Occipital lobe (tissue), 2 donors: ENCODE measurements around the gene SLC1A4. TPM values are rescaled to one million over a fixed set of nuclear protein-coding genes. Genes with fewer than 3 reads are reported as not detected.
"Not testable (repeated sequence)": the region's sequence is repeated elsewhere in the genome, so short reads cannot be mapped to it uniquely, and the experiment has no call there.

Experiments used
- DNase-seq: peaks from one replicate; lab custom pipeline; 2025; lab: John Stamatoyannopoulos, UW
- total RNA-seq: library from RNA; depleted of rRNA; stranded (reverse); fragments of >200 nt; gene quantifications from one replicate; pipeline ENCODE4 v1.2.3, GENCODE V29; 2014

The SLC1A4 gene
- total RNA-seq, 1 donor from 2014 or later: 57.9 TPM

GRCh38 chr2:64992218-64992617 lies 3.0 kb downstream of the SLC1A4 start:
- no peak for DNase-seq

- DNase-seq: no peak
These were observed 3.8 kb downstream of the SLC1A4 start for GRCh38 chr2:64992990-64993389.

GRCh38 chr2:64995041-64995440 lies 5.8 kb downstream of the SLC1A4 start:
- DNase-seq: no peak

GRCh38 chr2:64996871-64997307 lies 7.7 kb downstream of the SLC1A4 start:
- no peak for DNase-seq

GRCh38 chr2:64998658-64999061 lies 9.5 kb downstream of the SLC1A4 start:
- no peak for DNase-seq

GRCh38 chr2:64999754-65000153 lies 10.6 kb downstream of the SLC1A4 start:
- no peak for DNase-seq

- no peak for DNase-seq
These were observed 11.4 kb downstream of the SLC1A4 start for GRCh38 chr2:65000644-65001043.

GRCh38 chr2:65003037-65003436 lies 13.8 kb downstream of the SLC1A4 start:
- DNase-seq: no peak

- not testable (repeated sequence) for DNase-seq
These were observed 15.0 kb downstream of the SLC1A4 start for GRCh38 chr2:65004232-65004631.

GRCh38 chr2:65013776-65014175 lies 24.6 kb downstream of the SLC1A4 start:
- no peak for DNase-seq

GRCh38 chr2:65015731-65016130 lies 26.5 kb downstream of the SLC1A4 start:
- DNase-seq: no peak

GRCh38 chr2:65016789-65017188 lies 27.6 kb downstream of the SLC1A4 start:
- DNase-seq: no peak

- peak; percentile 24 for DNase-seq
These were observed 28.1 kb downstream of the SLC1A4 start for GRCh38 chr2:65017335-65017734.

GRCh38 chr2:65018141-65018582 lies 29.0 kb downstream of the SLC1A4 start:
- DNase-seq: no peak

- no peak for DNase-seq
These were observed 29.8 kb downstream of the SLC1A4 start for GRCh38 chr2:65019010-65019409.

GRCh38 chr2:65019675-65020195 lies 30.5 kb downstream of the SLC1A4 start:
- DNase-seq: no peak

GRCh38 chr2:65020251-65020650 lies 31.1 kb downstream of the SLC1A4 start:
- DNase-seq: not testable (repeated sequence)

GRCh38 chr2:65020943-65021528 lies 31.8 kb downstream of the SLC1A4 start:
- DNase-seq: no peak

GRCh38 chr2:65021709-65022108 lies 32.5 kb downstream of the SLC1A4 start:
- no peak for DNase-seq

GRCh38 chr2:65022189-65022588 lies 33.0 kb downstream of the SLC1A4 start:
- no peak for DNase-seq

GRCh38 chr2:65023742-65024141 lies 34.5 kb downstream of the SLC1A4 start:
- DNase-seq: no peak

- no peak for DNase-seq
These were observed 35.1 kb downstream of the SLC1A4 start for GRCh38 chr2:65024149-65024829.
